CD4-positive, CD25-positive, alpha-beta regulatory T cell (primary cell): ENCODE measurements around the gene TCEANC. TPM values are rescaled to one million over a fixed set of nuclear protein-coding genes. Genes with fewer than 3 reads are reported as not detected.
"Not testable (repeated sequence)": the region's sequence is repeated elsewhere in the genome, so short reads cannot be mapped to it uniquely, and the experiment has no call there.

Experiments
- ATAC-seq, 2 donors: fragments of 150-1000 bp; cut with Tn5 transposase; one replicate each; pipeline ENCODE4 v1.10.0; 2021; ENCODE audit warnings: low read depth in 2 of 2, moderate number of reproducible peaks in 2 of 2, moderate library complexity in 1 of 2
- DNase-seq, 3 donors: peaks; one replicate each; pipeline versions ENCODE4 v3.0.0 to v3.0.0-alpha.2; 2012 to 2022; ENCODE audit warnings: mixed read lengths in 1 of 3
- H3K27ac ChIP-seq: one replicate; pipeline ENCODE4 v1.7.0; 2013; ENCODE audit warnings: mild to moderate bottlenecking, low read length; ENCODE audit not compliant: insufficient read depth, poor library complexity, severe bottlenecking
- H3K27me3 ChIP-seq: one replicate; pipeline ENCODE4 v1.7.0; 2013; ENCODE audit warnings: low read length; ENCODE audit not compliant: control insufficient read depth, insufficient read depth
- H3K36me3 ChIP-seq: one replicate; pipeline ENCODE4 v1.7.0; 2013; ENCODE audit warnings: mild to moderate bottlenecking, low read length, moderate library complexity; ENCODE audit not compliant: control insufficient read depth, insufficient read depth
- H3K4me1 ChIP-seq: 2 replicates; pipeline ENCODE4 v1.7.0; 2013; ENCODE audit warnings: mild to moderate bottlenecking, low read length; ENCODE audit not compliant: insufficient read depth, control insufficient read depth, poor library complexity, severe bottlenecking
- H3K4me3 ChIP-seq: one replicate; pipeline ENCODE4 v1.7.0; 2013; ENCODE audit warnings: low read depth, mild to moderate bottlenecking, low read length, moderate library complexity
- H3K9me3 ChIP-seq, 2 experiments: 1 replicate in 1 of 2; 2 replicates in 1 of 2; pipeline ENCODE4 v1.7.0; 2013; ENCODE audit warnings: low read length in 2 of 2, mild to moderate bottlenecking in 1 of 2, moderate library complexity in 1 of 2; ENCODE audit not compliant: control insufficient read depth in 2 of 2
- H3K27ac Mint-ChIP-seq, 3 donors: one replicate each; pipeline ENCODE4 v1.8.0; 2020 to 2022; ENCODE audit warnings: mild to moderate bottlenecking in 3 of 3, mixed read lengths in 3 of 3, moderate library complexity in 2 of 3
- H3K27me3 Mint-ChIP-seq: one replicate; pipeline ENCODE4 v1.8.0; 2022; ENCODE audit warnings: mild to moderate bottlenecking, mixed read lengths
- H3K36me3 Mint-ChIP-seq: one replicate; pipeline ENCODE4 v1.8.0; 2020; ENCODE audit warnings: mixed read lengths
- H3K4me1 Mint-ChIP-seq, 4 donors: one replicate each; pipeline ENCODE4 v1.8.0; 2020 to 2022; ENCODE audit warnings: mixed read lengths in 4 of 4, mild to moderate bottlenecking in 1 of 4
- H3K4me3 Mint-ChIP-seq, 4 donors: one replicate each; pipeline ENCODE4 v1.8.0; 2020 to 2022; ENCODE audit warnings: mild to moderate bottlenecking in 4 of 4, mixed read lengths in 4 of 4, moderate library complexity in 3 of 4
- H3K9me3 Mint-ChIP-seq, 7 donors: one replicate each; pipeline ENCODE4 v1.8.0; 2020 to 2022; ENCODE audit warnings: mixed read lengths in 7 of 7, mild to moderate bottlenecking in 3 of 7, moderate library complexity in 2 of 7
- polyA plus RNA-seq, 4 donors: library from polyadenylated mRNA; unstranded; fragments of 300-500 nt; fragmentation: Illumina TruSeq; gene quantifications; one replicate each; pipeline ENCODE4 v1.2.3, GENCODE V29; 2021
- total RNA-seq: library from RNA; stranded (reverse); gene quantifications from one replicate; pipeline ENCODE4 v1.2.3, GENCODE V29; 2022

Gene TCEANC
- total and polyA plus RNA-seq, 5 donors from 2014 or later: 7.0 to 13.3 (median 7.7) TPM

- H3K9me3 Mint-ChIP-seq: peaks cover 0 to 3% (median 0%) of the 10 kb centered on the region in 7 donors
- ATAC-seq: no peak
These were observed 25.6 kb upstream of the TCEANC start for GRCh38 chrX:13627306-13627705.

GRCh38 chrX:13637224-13637623 is 15.7 kb upstream of the TCEANC start:
- H3K36me3 Mint-ChIP-seq, ATAC-seq, H3K4me3 Mint-ChIP-seq, H3K4me1 ChIP-seq, H3K4me3 ChIP-seq, H3K36me3 ChIP-seq, H3K27me3 Mint-ChIP-seq, H3K27ac Mint-ChIP-seq, H3K27me3 ChIP-seq, H3K4me1 Mint-ChIP-seq, H3K9me3 ChIP-seq, DNase-seq, H3K27ac ChIP-seq: not testable (repeated sequence)
- peaks cover 4 to 16% (median 6%) of the 10 kb centered on the region in 7 donors for H3K9me3 Mint-ChIP-seq

More at GRCh38 chrX:13627306-13627705, 25.6 kb upstream of the TCEANC start:
- Histone ChIP-seq H3K9me3 (peaks cover 0 to 4% of the 10 kb centered on the region in 2 experiments), H3K36me3 (no peaks in the 10 kb centered on the region), H3K27me3 (no peaks in the 10 kb centered on the region), H3K27ac (no peak overlapping the region), H3K4me1 (no peaks in the 10 kb centered on the region), H3K4me3 (no peak overlapping the region)
- no peaks in the 10 kb centered on the region for H3K36me3 Mint-ChIP-seq
- H3K4me3 Mint-ChIP-seq: no peak overlapping the region
- no peak for DNase-seq
- H3K27ac Mint-ChIP-seq: no peak overlapping the region
- peaks cover 13% of the 10 kb centered on the region for H3K27me3 Mint-ChIP-seq
- no peaks in the 10 kb centered on the region for H3K4me1 Mint-ChIP-seq

GRCh38 chrX:13638021-13638420 is 14.9 kb upstream of the TCEANC start:
- Histone ChIP-seq H3K4me1 (no peaks in the 10 kb centered on the region), H3K27ac (no peak overlapping the region), H3K4me3 (no peak overlapping the region), H3K27me3 (no peaks in the 10 kb centered on the region), H3K36me3 (no peaks in the 10 kb centered on the region), H3K9me3 (peaks cover 0 to 2% of the 10 kb centered on the region in 2 experiments)
- DNase-seq: no peak
- Mint-ChIP-seq H3K27ac (no peak overlapping the region), H3K36me3 (no peaks in the 10 kb centered on the region), H3K4me3 (no peak overlapping the region), H3K4me1 (no peaks in the 10 kb centered on the region), H3K27me3 (peaks cover 10% of the 10 kb centered on the region), H3K9me3 (peaks cover 2 to 16% (median 5%) of the 10 kb centered on the region in 7 donors)
- no peak for ATAC-seq

GRCh38 chrX:13638826-13639225 is 14.1 kb upstream of the TCEANC start:
- H3K27me3 ChIP-seq: no peaks in the 10 kb centered on the region
- H3K27ac ChIP-seq: no peak overlapping the region
- Mint-ChIP-seq H3K27ac (no peak overlapping the region), H3K36me3 (no peaks in the 10 kb centered on the region), H3K27me3 (peaks cover 10% of the 10 kb centered on the region), H3K4me3 (no peak overlapping the region), H3K4me1 (no peaks in the 10 kb centered on the region), H3K9me3 (peaks cover 2 to 16% (median 5%) of the 10 kb centered on the region in 7 donors)
- no peak for DNase-seq
- no peaks in the 10 kb centered on the region for H3K36me3 ChIP-seq
- H3K9me3 ChIP-seq: peaks cover 0 to 2% of the 10 kb centered on the region in 2 experiments
- no peaks in the 10 kb centered on the region for H3K4me1 ChIP-seq
- ATAC-seq: no peak
- H3K4me3 ChIP-seq: no peak overlapping the region

GRCh38 chrX:13641684-13642083 is 11.3 kb upstream of the TCEANC start:
- H3K27ac ChIP-seq, H3K4me3 Mint-ChIP-seq, H3K9me3 Mint-ChIP-seq, H3K27ac Mint-ChIP-seq, H3K27me3 Mint-ChIP-seq, H3K4me1 ChIP-seq, H3K9me3 ChIP-seq, H3K36me3 Mint-ChIP-seq, H3K36me3 ChIP-seq, DNase-seq, ATAC-seq, H3K4me3 ChIP-seq, H3K4me1 Mint-ChIP-seq, H3K27me3 ChIP-seq: not testable (repeated sequence)

GRCh38 chrX:13645464-13646153 is 7.3 kb upstream of the TCEANC start:
- H3K27ac Mint-ChIP-seq: peak overlapping the region in 1 of 3 donors; percentile 18
- Histone ChIP-seq H3K27me3 (no peaks in the 10 kb centered on the region), H3K9me3 (no peaks in the 10 kb centered on the region), H3K4me1 (peaks cover 3% of the 10 kb centered on the region), H3K27ac (no peak overlapping the region), H3K36me3 (no peaks in the 10 kb centered on the region), H3K4me3 (no peak overlapping the region)
- peaks cover 0 to 2% (median 0%) of the 10 kb centered on the region in 7 donors for H3K9me3 Mint-ChIP-seq
- DNase-seq: no peak
- H3K4me1 Mint-ChIP-seq: peaks cover 0 to 13% (median 12%) of the 10 kb centered on the region in 4 donors
- no peaks in the 10 kb centered on the region for H3K27me3 Mint-ChIP-seq
- no peaks in the 10 kb centered on the region for H3K36me3 Mint-ChIP-seq
- peak overlapping the region in 1 of 4 donors; percentile 15 for H3K4me3 Mint-ChIP-seq
- ATAC-seq: no peak

GRCh38 chrX:13646154-13646549 is 6.8 kb upstream of the TCEANC start:
- H3K9me3 ChIP-seq: no peaks in the 10 kb centered on the region
- Mint-ChIP-seq H3K9me3 (peaks cover 0 to 2% (median 0%) of the 10 kb centered on the region in 7 donors), H3K4me3 (no peak overlapping the region), H3K27me3 (no peaks in the 10 kb centered on the region), H3K36me3 (no peaks in the 10 kb centered on the region), H3K4me1 (peaks cover 0 to 13% (median 12%) of the 10 kb centered on the region in 4 donors), H3K27ac (peak overlapping the region in 2 of 3 donors; percentile 15 to 18)
- H3K36me3 ChIP-seq: no peaks in the 10 kb centered on the region
- DNase-seq (peak in 2 of 3 donors; percentile 16 to 37), ATAC-seq (no peak)
- no peak overlapping the region for H3K4me3 ChIP-seq
- no peak overlapping the region for H3K27ac ChIP-seq
- H3K27me3 ChIP-seq: no peaks in the 10 kb centered on the region
- peaks cover 3% of the 10 kb centered on the region for H3K4me1 ChIP-seq

GRCh38 chrX:13647709-13648212 is 5.2 kb upstream of the TCEANC start:
- Histone ChIP-seq H3K9me3 (no peaks in the 10 kb centered on the region), H3K27me3 (no peaks in the 10 kb centered on the region), H3K4me1 (peaks cover 8% of the 10 kb centered on the region), H3K4me3 (peak overlapping the region; percentile 41), H3K27ac (no peak overlapping the region), H3K36me3 (no peaks in the 10 kb centered on the region)
- ATAC-seq (peak; percentile 94), DNase-seq (peak; percentile 48 to 75 (median 55))
- Mint-ChIP-seq H3K4me1 (peaks cover 5 to 22% (median 13%) of the 10 kb centered on the region in 4 donors), H3K36me3 (no peaks in the 10 kb centered on the region), H3K4me3 (peak overlapping the region in 2 of 4 donors; percentile 49 to 66), H3K27me3 (no peaks in the 10 kb centered on the region), H3K27ac (peak overlapping the region; percentile 18 to 96 (median 83)), H3K9me3 (no peaks in the 10 kb centered on the region)
